ENCODE measurements around the gene GON7. TPM values are rescaled to one million over a fixed set of nuclear protein-coding genes. Genes with fewer than 3 reads are reported as not detected.
"Not testable (repeated sequence)": the region's sequence is repeated elsewhere in the genome, so short reads cannot be mapped to it uniquely, and the experiment has no call there.

Gene GON7
- total and polyA plus RNA-seq, 4 experiments from 2014 or later, result 11.6 to 28.8 (median 17.9) TPM

DNA sequence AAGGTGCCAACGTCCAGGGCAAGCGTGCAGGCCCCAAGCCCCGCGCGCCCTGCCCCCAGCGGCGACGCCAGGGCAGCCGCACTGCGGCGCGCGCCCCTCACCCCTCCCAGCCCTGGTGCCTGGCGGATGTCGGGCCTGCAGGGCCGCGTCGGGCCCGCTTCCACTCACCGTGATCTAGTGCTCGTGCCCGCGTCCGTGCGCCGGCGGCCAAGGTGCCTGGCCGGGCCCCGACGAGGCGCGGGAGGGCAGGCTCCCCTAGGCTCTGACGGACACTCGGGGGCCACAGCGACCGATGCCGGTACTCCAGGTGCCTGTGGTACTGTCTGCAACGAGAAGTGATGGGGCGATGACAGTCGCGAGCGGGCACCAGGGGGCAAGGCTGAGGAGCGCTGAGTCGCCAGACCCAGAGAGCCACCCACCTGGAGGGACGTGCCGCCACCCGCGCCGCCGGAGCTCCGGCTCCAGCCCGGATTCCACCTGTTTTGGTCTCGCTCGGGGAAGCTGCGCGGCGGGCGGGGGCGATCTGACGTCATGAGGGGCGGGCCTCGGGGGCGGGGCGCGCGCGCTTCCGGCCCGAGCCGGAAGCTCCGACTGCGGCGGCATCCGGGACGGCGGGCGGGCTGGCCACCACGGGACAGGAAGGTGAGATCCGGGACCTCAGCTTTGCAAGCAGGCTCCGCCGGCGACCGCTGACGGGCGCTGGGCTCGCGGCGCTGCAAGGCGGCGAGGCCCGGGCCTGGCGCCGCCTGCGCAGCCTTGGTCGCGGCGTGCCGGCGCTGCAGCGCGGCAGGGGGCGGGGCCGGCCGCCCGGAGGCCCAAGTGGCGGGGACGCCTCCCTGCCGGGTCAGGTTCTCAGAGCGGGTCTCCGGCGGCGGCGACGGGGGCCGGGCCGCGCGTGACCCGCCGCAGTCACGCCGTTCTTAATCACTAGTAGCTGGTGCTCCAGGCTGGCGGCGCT is 22.2 kb downstream of the GON7 start, which contains the start of the genes LYSET and MOAP1:
Gene LYSET (plus strand): TSS at position 927 of the 958 bp plus-strand sequence. CDS start 89 bp downstream, outside the sequence.
Gene MOAP1 (minus strand): TSS at position 507 of the 958 bp plus-strand sequence. CDS start 655 bp downstream, outside the sequence.
- POLR2A ChIA-PET (ENCODE audit: partially characterized antibody), result interaction anchor here (0.7 to 2.6 kb wide), 19 partner anchors 10 to 1144 kb away, joined by 3 to 85 read pairs (median 3); partner anchors contain the start of genes GOLGA5, GON7, ITPK1 and UBR7
- peak within 1 kb of the TSS; percentile 92 to 98 (median 97) for H3K27ac Mint-ChIP-seq
- H3K36me3 Mint-ChIP-seq, result peaks cover 11 to 26% of the 10 kb centered on the region in 2 donors
- peak; percentile 91 to 94 (median 93) for DNase-seq
- Histone ChIP-seq H3K9me3 (ENCODE audit: control insufficient read depth in 1 of 2, low read length in 2 of 2) (no peaks in the 10 kb centered on the region), H3K36me3 (ENCODE audit: insufficient read depth, low read length) (peaks cover 7% of the 10 kb centered on the region), H3K4me1 (ENCODE audit: insufficient read depth, low read length) (peaks cover 37% of the 10 kb centered on the region), H3K27me3 (ENCODE audit: insufficient read depth, low read length) (no peaks in the 10 kb centered on the region), H3K4me3 (ENCODE audit: low read length in 2 of 2) (peak within 1 kb of the TSS; percentile 82 to 93), H3K27ac (ENCODE audit: low read depth, low read length) (peak within 1 kb of the TSS; percentile 98)
- CTCF ChIA-PET (ENCODE audit: partially characterized antibody), result interaction anchor here (0.7 to 5.6 kb wide), 12 partner anchors 9 to 74 kb away, joined by 3 to 41 read pairs (median 4); partner anchors contain the start of genes GON7 and UBR7
- H3K9me3 Mint-ChIP-seq, result no peaks in the 10 kb centered on the region
- intact Hi-C loops (cut with micrococcal nuclease), result loop anchor here (1.0 to 10.0 kb wide), 4 partner anchors 23 to 390 kb away; partner anchors contain the start of genes GOLGA5, GON7, ITPK1 and UBR7
- peaks cover 29 to 41% (median 37%) of the 10 kb centered on the region in 4 donors for H3K4me1 Mint-ChIP-seq
- H3K27me3 Mint-ChIP-seq, result no peaks in the 10 kb centered on the region
- H3K4me3 Mint-ChIP-seq, result peak within 1 kb of the TSS; percentile 89 to 97 (median 94)

DNA sequence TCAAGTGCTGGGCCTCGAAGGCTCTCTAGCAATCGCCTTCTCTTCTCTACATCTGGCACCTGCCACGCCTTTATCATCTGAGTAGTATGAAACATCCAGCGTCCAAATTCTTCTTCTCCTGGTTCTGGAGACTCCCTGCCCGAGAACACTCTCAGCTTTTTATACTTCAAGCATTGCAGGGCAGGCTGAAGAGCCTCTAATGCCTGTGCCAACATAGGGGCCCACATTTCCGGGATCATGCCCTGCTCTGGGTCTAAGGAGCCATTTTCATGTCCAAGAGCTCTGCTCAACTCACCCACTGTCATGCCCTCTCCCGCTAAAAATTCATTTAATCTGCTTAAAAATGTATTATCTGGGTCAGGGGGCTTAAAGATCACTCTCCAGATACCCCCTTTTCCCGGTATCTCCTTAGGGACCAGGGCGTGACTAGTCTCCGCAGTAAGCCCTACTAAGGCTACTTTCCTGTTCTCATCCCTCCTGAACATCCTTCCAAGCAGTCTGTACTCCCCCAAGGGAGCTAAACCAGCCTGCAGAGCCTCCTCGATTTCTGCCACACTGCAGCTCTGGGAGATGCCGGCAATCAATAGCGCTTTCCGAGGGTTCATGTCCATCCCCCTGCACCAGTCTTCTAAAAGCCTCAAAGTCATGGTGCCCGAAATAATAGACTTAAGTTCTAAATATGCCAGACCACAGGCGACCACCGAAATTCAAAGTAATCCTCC is 23.1 kb downstream of the GON7 start:
- H3K9me3 ChIP-seq (ENCODE audit: control insufficient read depth in 1 of 2, low read length in 2 of 2), result no peaks in the 10 kb centered on the region
- DNase-seq, result no peak
- Mint-ChIP-seq H3K27me3 (no peaks in the 10 kb centered on the region), H3K9me3 (no peaks in the 10 kb centered on the region), H3K36me3 (peaks cover 11 to 26% of the 10 kb centered on the region in 2 donors), H3K27ac (peak overlapping the region; percentile 88 to 97 (median 91)), H3K4me3 (peak overlapping the region; percentile 85 to 89 (median 87)), H3K4me1 (peaks cover 27 to 41% (median 36%) of the 10 kb centered on the region in 4 donors)
- CTCF ChIA-PET (ENCODE audit: partially characterized antibody), result interaction anchor here (1.1 to 5.6 kb wide), 8 partner anchors 8 to 78 kb away, joined by 3 to 41 read pairs (median 8); partner anchors contain the start of genes GON7 and UBR7
- peaks cover 7% of the 10 kb centered on the region for H3K36me3 ChIP-seq (ENCODE audit: insufficient read depth, low read length)
- intact Hi-C loops (cut with micrococcal nuclease), result loop anchor here (1.0 to 10.0 kb wide), 3 partner anchors 69 to 389 kb away; partner anchors contain the start of genes GOLGA5 and ITPK1
- peak overlapping the region; percentile 19 to 71 for H3K4me3 ChIP-seq (ENCODE audit: low read length in 2 of 2)
- H3K4me1 ChIP-seq (ENCODE audit: insufficient read depth, low read length), result peaks cover 37% of the 10 kb centered on the region
- no peaks in the 10 kb centered on the region for H3K27me3 ChIP-seq (ENCODE audit: insufficient read depth, low read length)
- POLR2A ChIA-PET (ENCODE audit: partially characterized antibody), result interaction anchor here (0.7 to 2.6 kb wide), 11 partner anchors 13 to 533 kb away, joined by 3 to 85 read pairs (median 3); partner anchors contain the start of genes GON7, ITPK1 and UBR7
- peak overlapping the region; percentile 98 for H3K27ac ChIP-seq (ENCODE audit: low read depth, low read length)

DNA sequence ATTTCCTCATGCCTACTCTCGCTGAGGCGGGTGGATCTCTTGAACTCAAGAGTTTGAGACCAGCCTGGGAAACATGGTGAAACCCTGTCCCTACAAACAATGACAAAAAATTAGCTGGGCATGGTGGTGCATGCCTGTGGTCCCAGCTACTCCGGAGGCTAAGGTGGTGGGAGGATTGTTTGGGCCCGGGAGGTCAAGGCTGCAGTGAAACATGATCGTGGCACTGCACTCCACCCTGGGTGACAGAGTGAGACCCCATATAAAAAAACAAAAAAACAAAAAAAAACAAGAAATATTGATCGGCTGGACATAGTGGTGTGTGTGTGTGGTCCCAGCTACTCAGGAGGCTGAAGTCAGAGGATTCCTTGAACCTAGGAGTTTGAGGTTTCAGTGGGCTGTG is 31.4 kb downstream of the GON7 start:
- H3K36me3 Mint-ChIP-seq, result no peaks in the 10 kb centered on the region
- Histone ChIP-seq H3K4me3 (ENCODE audit: low read length in 2 of 2) (no peak overlapping the region), H3K27me3 (ENCODE audit: insufficient read depth, low read length) (no peaks in the 10 kb centered on the region), H3K36me3 (ENCODE audit: insufficient read depth, low read length) (no peaks in the 10 kb centered on the region), H3K4me1 (ENCODE audit: insufficient read depth, low read length) (no peaks in the 10 kb centered on the region), H3K27ac (ENCODE audit: low read depth, low read length) (no peak overlapping the region), H3K9me3 (ENCODE audit: control insufficient read depth in 1 of 2, low read length in 2 of 2) (no peaks in the 10 kb centered on the region)
- no peak for DNase-seq
- H3K4me1 Mint-ChIP-seq, result peaks cover 0 to 6% (median 4%) of the 10 kb centered on the region in 4 donors
- H3K9me3 Mint-ChIP-seq, result no peaks in the 10 kb centered on the region
- ChIA-PET CTCF (ENCODE audit: partially characterized antibody) (interaction anchor here (1.4 to 4.9 kb wide), 3 partner anchors 9 to 62 kb away, joined by 4 to 32 read pairs (median 10); partner anchors contain the start of genes LYSET and MOAP1), POLR2A (ENCODE audit: partially characterized antibody) (no interaction called here)
- no peak overlapping the region for H3K27ac Mint-ChIP-seq
- intact Hi-C loops (cut with micrococcal nuclease), result no loop called here
- no peaks in the 10 kb centered on the region for H3K27me3 Mint-ChIP-seq
- H3K4me3 Mint-ChIP-seq, result no peak overlapping the region

DNA sequence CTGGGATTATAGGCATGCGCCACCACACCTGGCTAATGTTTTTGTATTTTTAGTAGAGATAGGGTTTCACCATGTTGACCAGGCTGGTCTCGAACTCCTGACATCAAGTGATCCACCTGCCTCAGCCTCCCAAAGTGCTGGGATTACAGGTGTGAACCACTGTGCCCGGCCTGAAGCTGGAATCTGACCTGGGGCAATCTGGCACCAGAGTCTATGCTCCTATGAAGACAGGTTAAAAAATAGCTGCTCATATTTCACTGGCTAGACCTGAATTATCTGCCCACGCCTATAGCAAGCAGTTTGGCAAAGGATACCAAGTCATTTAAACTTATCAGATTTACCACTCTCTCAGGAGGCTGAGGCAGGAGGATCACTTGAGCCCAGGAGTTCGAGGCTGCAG is 32.1 kb downstream of the GON7 start:
- POLR2A ChIA-PET (ENCODE audit: partially characterized antibody); H3K27me3 Mint-ChIP-seq: not testable (repeated sequence)
- CTCF ChIA-PET (ENCODE audit: partially characterized antibody), result interaction anchor here (1.5 to 2.9 kb wide), 3 partner anchors 10 to 61 kb away, joined by 3 to 13 read pairs (median 10); partner anchors contain the start of genes LYSET and MOAP1

DNA sequence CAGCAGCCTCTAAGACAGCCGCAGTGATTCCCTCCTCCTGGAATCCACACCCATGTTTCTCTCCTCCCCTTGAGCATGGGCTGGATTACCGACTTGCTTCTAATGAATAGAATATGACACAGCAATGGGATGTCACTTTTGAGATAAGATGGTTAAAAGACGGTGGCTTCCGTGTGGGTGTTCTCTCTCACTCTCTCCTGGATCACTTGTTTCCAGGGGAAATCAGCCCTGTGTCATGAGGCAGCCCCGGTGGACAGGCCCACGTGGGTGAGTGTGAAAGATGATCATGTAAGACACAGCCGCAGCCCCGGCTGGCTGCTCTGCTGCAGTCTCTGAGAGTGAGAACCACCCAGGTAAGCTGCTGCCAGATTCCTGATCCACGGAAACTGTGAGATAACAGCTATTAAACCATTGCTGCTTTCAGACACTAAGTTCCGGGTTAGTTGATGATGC is 32.9 kb downstream of the GON7 start:
- no peak overlapping the region for H3K27ac ChIP-seq (ENCODE audit: low read depth, low read length)
- no peaks in the 10 kb centered on the region for H3K27me3 ChIP-seq (ENCODE audit: insufficient read depth, low read length)
- Mint-ChIP-seq H3K36me3 (no peaks in the 10 kb centered on the region), H3K27me3 (no peaks in the 10 kb centered on the region), H3K4me3 (no peak overlapping the region), H3K9me3 (no peaks in the 10 kb centered on the region), H3K4me1 (peaks cover 0 to 6% (median 4%) of the 10 kb centered on the region in 4 donors), H3K27ac (no peak overlapping the region)
- ChIA-PET CTCF (ENCODE audit: partially characterized antibody) (interaction anchor here (1.5 to 2.9 kb wide), 2 partner anchors 35 to 61 kb away, joined by 3 to 13 read pairs; no protein-coding TSS in a partner anchor), POLR2A (ENCODE audit: partially characterized antibody) (no interaction called here)
- H3K4me3 ChIP-seq (ENCODE audit: low read length in 2 of 2), result no peak overlapping the region
- H3K36me3 ChIP-seq (ENCODE audit: insufficient read depth, low read length), result no peaks in the 10 kb centered on the region
- H3K4me1 ChIP-seq (ENCODE audit: insufficient read depth, low read length), result no peaks in the 10 kb centered on the region
- DNase-seq, result no peak
- intact Hi-C loops (cut with micrococcal nuclease), result no loop called here
- H3K9me3 ChIP-seq (ENCODE audit: control insufficient read depth in 1 of 2, low read length in 2 of 2), result no peaks in the 10 kb centered on the region

More for the DNA sequence above, 32.1 kb downstream of the GON7 start:
- H3K27me3 ChIP-seq (ENCODE audit: insufficient read depth, low read length); H3K36me3 Mint-ChIP-seq; H3K27ac ChIP-seq (ENCODE audit: low read depth, low read length); H3K4me1 Mint-ChIP-seq; H3K9me3 Mint-ChIP-seq; H3K27ac Mint-ChIP-seq; intact Hi-C loops (cut with micrococcal nuclease); H3K36me3 ChIP-seq (ENCODE audit: insufficient read depth, low read length); H3K9me3 ChIP-seq (ENCODE audit: control insufficient read depth in 1 of 2, low read length in 2 of 2); H3K4me3 ChIP-seq (ENCODE audit: low read length in 2 of 2); DNase-seq; H3K4me1 ChIP-seq (ENCODE audit: insufficient read depth, low read length); H3K4me3 Mint-ChIP-seq: not testable (repeated sequence)

DNA sequence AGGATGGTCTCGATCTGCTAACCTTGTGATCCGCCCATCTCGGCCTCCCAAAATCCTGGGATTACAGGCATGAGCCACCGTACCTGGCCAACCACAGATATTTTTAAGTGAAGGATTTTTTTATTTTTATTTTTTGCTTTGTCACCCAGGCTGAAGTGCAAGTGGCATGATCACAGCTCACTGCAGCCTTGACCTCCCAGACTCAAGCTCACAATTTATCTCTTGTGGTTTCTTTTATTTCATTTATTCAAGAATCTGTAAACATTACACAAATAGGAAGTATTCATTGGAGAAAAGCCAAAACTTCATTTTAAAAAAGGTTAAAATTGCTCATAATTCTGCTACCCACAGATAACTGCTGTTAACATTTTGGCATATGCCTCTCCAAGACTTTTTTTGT is 35.5 kb downstream of the GON7 start:
- no peak overlapping the region for H3K27ac Mint-ChIP-seq

More for the DNA sequence above, 35.5 kb downstream of the GON7 start:
- Mint-ChIP-seq H3K4me1 (no peaks in the 10 kb centered on the region), H3K9me3 (no peaks in the 10 kb centered on the region), H3K4me3 (no peak overlapping the region), H3K36me3 (no peaks in the 10 kb centered on the region), H3K27me3 (no peaks in the 10 kb centered on the region)
- Histone ChIP-seq H3K27ac (ENCODE audit: low read depth, low read length) (no peak overlapping the region), H3K4me1 (ENCODE audit: insufficient read depth, low read length) (no peaks in the 10 kb centered on the region), H3K36me3 (ENCODE audit: insufficient read depth, low read length) (no peaks in the 10 kb centered on the region), H3K9me3 (ENCODE audit: control insufficient read depth in 1 of 2, low read length in 2 of 2) (no peaks in the 10 kb centered on the region), H3K27me3 (ENCODE audit: insufficient read depth, low read length) (no peaks in the 10 kb centered on the region), H3K4me3 (ENCODE audit: low read length in 2 of 2) (no peak overlapping the region)
- ChIA-PET POLR2A (ENCODE audit: partially characterized antibody) (no interaction called here), CTCF (ENCODE audit: partially characterized antibody) (interaction anchor here (1.0 to 3.9 kb wide), 2 partner anchors 8 to 13 kb away, joined by 3 to 11 read pairs; partner anchors contain the start of genes LYSET and MOAP1)
- DNase-seq, result no peak
- intact Hi-C loops (cut with micrococcal nuclease), result no loop called here

All from CD4-positive, alpha-beta memory T cell (primary cell).